K562 (cell line): ENCODE results near the gene GPR108. TPM values are rescaled to one million over a fixed set of nuclear protein-coding genes. Genes with fewer than 3 reads are reported as not detected.

Experiments
- CBX2 ChIP-seq: fragments of 200-600 bp; sonication (generic); IDR thresholded peaks from one replicate; pipeline ENCODE4 v1.6.1; 2012; ENCODE audit warnings: mild to moderate bottlenecking, low read length, inconsistent platforms; ENCODE audit not compliant: insufficient read depth, poor library complexity, severe bottlenecking
- CREM ChIP-seq: IDR thresholded peaks from 2 replicates; pipeline ENCODE4 v1.6.1; 2014; ENCODE audit warnings: antibody characterized with exemption, low read depth
- E2F6 ChIP-seq, 2 experiments: IDR thresholded peaks; 2 replicates each; pipeline ENCODE4 v1.6.1; 2011; ENCODE audit warnings: borderline replicate concordance in 1 of 2, control low read depth in 1 of 2, low read depth in 1 of 2, low read length in 1 of 2, mild to moderate bottlenecking in 1 of 2, mixed read lengths in 1 of 2, moderate library complexity in 1 of 2; ENCODE audit not compliant: insufficient read depth in 1 of 2, insufficient read length in 1 of 2, poor library complexity in 1 of 2, severe bottlenecking in 1 of 2; ENCODE audit errors: extremely low read depth in 1 of 2
- ETV5 ChIP-seq: sonication (generic); formaldehyde crosslinking; IDR thresholded peaks from 2 replicates; pipeline ENCODE4 v1.4.0; 2020; ENCODE audit warnings: low read depth, mild to moderate bottlenecking, missing genetic modification reagents
- HEY1 ChIP-seq: fragments of 250-450 bp; sonication (Bioruptor Pico); IDR thresholded peaks from 2 replicates; pipeline ENCODE4 v1.5.0; 2020; ENCODE audit warnings: mild to moderate bottlenecking, moderate library complexity, borderline replicate concordance
- KLF1 ChIP-seq: fragments of 450-650 bp; IDR thresholded peaks from 2 replicates; pipeline ENCODE4 v1.6.1; 2016; ENCODE audit warnings: missing genetic modification characterization, missing compliant biosample characterization
- MECOM ChIP-seq: fragments of 250-450 bp; sonication (Bioruptor Pico); IDR thresholded peaks from 2 replicates; pipeline ENCODE4 v1.8.0; 2022; ENCODE audit warnings: inconsistent platforms
- MIER1 ChIP-seq: fragments of 450-650 bp; IDR thresholded peaks from 2 replicates; pipeline ENCODE4 v1.6.1; 2016; ENCODE audit warnings: antibody characterized with exemption, mild to moderate bottlenecking, low read depth
- POLR3G ChIP-seq: IDR thresholded peaks from 2 replicates; pipeline ENCODE4 v1.6.1; 2011; ENCODE audit not compliant: insufficient read length, insufficient replicate concordance; ENCODE audit errors: extremely low read depth
- PYGO2 ChIP-seq: fragments of 450-650 bp; IDR thresholded peaks from 2 replicates; pipeline ENCODE4 v1.6.1; 2016; ENCODE audit warnings: mild to moderate bottlenecking, missing genetic modification characterization, moderate library complexity, missing compliant biosample characterization
- RAD51 ChIP-seq: fragments of 450-650 bp; IDR thresholded peaks from 2 replicates; pipeline ENCODE4 v1.7.1; 2016; ENCODE audit warnings: low read depth, mild to moderate bottlenecking, borderline replicate concordance
- RFX5 ChIP-seq: IDR thresholded peaks from 2 replicates; pipeline ENCODE4 v1.6.1; 2011; ENCODE audit warnings: low read depth, mild to moderate bottlenecking, improper control_type of control experiment, low read length
- SAFB ChIP-seq: fragments of 200-400 bp; formaldehyde crosslinking; IDR thresholded peaks from 2 replicates; pipeline ENCODE4 v1.6.1; 2017; ENCODE audit warnings: low read depth, low read length, borderline replicate concordance
- TAL1 ChIP-seq: fragments of 450-650 bp; IDR thresholded peaks from 2 replicates; pipeline ENCODE4 v1.6.1; 2016; ENCODE audit warnings: mild to moderate bottlenecking
- TCF7 ChIP-seq: sonication (generic); IDR thresholded peaks from 2 replicates; pipeline ENCODE4 v1.6.1; 2016; ENCODE audit warnings: antibody characterized with exemption, borderline replicate concordance
- ZBTB12 ChIP-seq: fragments of 250-450 bp; sonication (Bioruptor Pico); IDR thresholded peaks from 2 replicates; pipeline ENCODE4 v1.4.0; 2020
- ZNF347 ChIP-seq: fragments of 450-650 bp; formaldehyde crosslinking; IDR thresholded peaks from 2 replicates; pipeline ENCODE4 v1.4.0; 2020; ENCODE audit warnings: low read depth, mild to moderate bottlenecking, moderate library complexity
- polyA plus RNA-seq, 8 experiments: library from polyadenylated mRNA; depleted of rRNA in 4 of 8; stranded (reverse) in 5 of 8; unstranded in 3 of 8; fragments of >200 nt; fragmentation: Nextera tagmentation in 2 of 8; fragmentation: Illumina TruSeq in 1 of 8; extraction: Ambion mirVana in 2 of 8; extraction: Trizol in 1 of 8; gene quantifications; 2 replicates each; pipeline versions ENCODE4 v1.2.1 to v1.2.3, GENCODE V29; 2011 to 2014; ENCODE audit warnings: inconsistent platforms in 1 of 8, missing spikeins in 1 of 8
- total RNA-seq, 7 experiments: library from RNA; depleted of rRNA in 6 of 7; stranded (reverse); fragments of >200 nt in 6 of 7; fragmentation: Illumina TruSeq in 2 of 7; extraction: Trizol in 2 of 7; gene quantifications; 2 replicates each; pipeline versions ENCODE4 v1.2.1 to v1.2.3, GENCODE V29; 2011 to 2021; ENCODE audit warnings: low replicate concordance in 1 of 7
- TF ChIP-seq, protein P1 (sequence below): sonication (generic); formaldehyde crosslinking; IDR thresholded peaks from 2 replicates; pipeline ENCODE4 v1.8.0; 2022; ENCODE audit warnings: mild to moderate bottlenecking, missing genetic modification reagents
- TF ChIP-seq, protein P2 (sequence below), 2 experiments: fragments of 450-650 bp in 1 of 2; sonication (generic) in 1 of 2; formaldehyde crosslinking; conservative IDR thresholded peaks; 2 replicates each; pipeline versions ENCODE4 v1.4.0 to v1.8.1; 2020 to 2022; ENCODE audit warnings: mild to moderate bottlenecking in 1 of 2, missing genetic modification reagents in 1 of 2
- TF ChIP-seq, protein P3 (sequence below), 2 experiments: fragments of 200-800 bp in 1 of 2; sonication (Bioruptor generic) in 1 of 2; sonication (generic) in 1 of 2; formaldehyde crosslinking in 1 of 2; IDR thresholded peaks in 1 of 2; conservative IDR thresholded peaks in 1 of 2; 2 replicates each; pipeline versions ENCODE4 v1.5.0 to v1.6.1; 2016 to 2020; ENCODE audit warnings: missing compliant biosample characterization in 1 of 2, missing genetic modification characterization in 1 of 2, missing genetic modification reagents in 1 of 2

Gene GPR108
- total and polyA plus RNA-seq, 9 of the 15 experiments (the other 6 are each of a cell fraction or from before 2014, with no cell fraction given): 2.4 to 33.2 (median 24.4) TPM

- TF ChIP-seq E2F6 (IDR thresholded peaks at IDR 0.05; ENCODE audit: borderline replicate concordance in 1 of 2, extremely low read depth in 1 of 2, insufficient read depth in 1 of 2, insufficient read length in 1 of 2, low read depth in 1 of 2, low read length in 1 of 2, poor library complexity in 1 of 2, severe bottlenecking in 1 of 2): no peak
- 0 out of 2 replicates have a peak, but pooled peaks have one; percentile 7 for TF ChIP-seq HEY1 (CRISPR knock-in tag)
- peak; percentile 43; the same call in 1 of the 2 replicates for TF ChIP-seq TAL1
- TF ChIP-seq, protein P1, sequence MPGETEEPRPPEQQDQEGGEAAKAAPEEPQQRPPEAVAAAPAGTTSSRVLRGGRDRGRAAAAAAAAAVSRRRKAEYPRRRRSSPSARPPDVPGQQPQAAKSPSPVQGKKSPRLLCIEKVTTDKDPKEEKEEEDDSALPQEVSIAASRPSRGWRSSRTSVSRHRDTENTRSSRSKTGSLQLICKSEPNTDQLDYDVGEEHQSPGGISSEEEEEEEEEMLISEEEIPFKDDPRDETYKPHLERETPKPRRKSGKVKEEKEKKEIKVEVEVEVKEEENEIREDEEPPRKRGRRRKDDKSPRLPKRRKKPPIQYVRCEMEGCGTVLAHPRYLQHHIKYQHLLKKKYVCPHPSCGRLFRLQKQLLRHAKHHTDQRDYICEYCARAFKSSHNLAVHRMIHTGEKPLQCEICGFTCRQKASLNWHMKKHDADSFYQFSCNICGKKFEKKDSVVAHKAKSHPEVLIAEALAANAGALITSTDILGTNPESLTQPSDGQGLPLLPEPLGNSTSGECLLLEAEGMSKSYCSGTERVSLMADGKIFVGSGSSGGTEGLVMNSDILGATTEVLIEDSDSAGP (CRISPR knock-in tag): peak; percentile 45; the same call in 1 of the 2 replicates
- no peak for TF ChIP-seq SAFB
- TF ChIP-seq CBX2: no peak
- no peak for TF ChIP-seq ZBTB12
- TF ChIP-seq, protein P2, sequence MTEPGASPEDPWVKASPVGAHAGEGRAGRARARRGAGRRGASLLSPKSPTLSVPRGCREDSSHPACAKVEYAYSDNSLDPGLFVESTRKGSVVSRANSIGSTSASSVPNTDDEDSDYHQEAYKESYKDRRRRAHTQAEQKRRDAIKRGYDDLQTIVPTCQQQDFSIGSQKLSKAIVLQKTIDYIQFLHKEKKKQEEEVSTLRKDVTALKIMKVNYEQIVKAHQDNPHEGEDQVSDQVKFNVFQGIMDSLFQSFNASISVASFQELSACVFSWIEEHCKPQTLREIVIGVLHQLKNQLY (CRISPR knock-in tag; conservative IDR thresholded peaks at IDR 0.05): 0 out of 4 replicates have a peak, but pooled peaks of 1 of the 2 experiments have one; percentile 49
- TF ChIP-seq TCF7: no peak
- TF ChIP-seq ZNF347 (CRISPR knock-in tag): no peak
- TF ChIP-seq CREM: no peak
- no peak; the same call in 1 of the 2 replicates for TF ChIP-seq PYGO2
- no peak for TF ChIP-seq MIER1
- no peak for TF ChIP-seq RFX5
- no peak for TF ChIP-seq ETV5 (CRISPR knock-in tag)
- TF ChIP-seq MECOM: 0 out of 2 replicates have a peak, but pooled peaks have one; percentile 50
- TF ChIP-seq POLR3G: no peak
- no peak for TF ChIP-seq RAD51
- TF ChIP-seq, protein P3, sequence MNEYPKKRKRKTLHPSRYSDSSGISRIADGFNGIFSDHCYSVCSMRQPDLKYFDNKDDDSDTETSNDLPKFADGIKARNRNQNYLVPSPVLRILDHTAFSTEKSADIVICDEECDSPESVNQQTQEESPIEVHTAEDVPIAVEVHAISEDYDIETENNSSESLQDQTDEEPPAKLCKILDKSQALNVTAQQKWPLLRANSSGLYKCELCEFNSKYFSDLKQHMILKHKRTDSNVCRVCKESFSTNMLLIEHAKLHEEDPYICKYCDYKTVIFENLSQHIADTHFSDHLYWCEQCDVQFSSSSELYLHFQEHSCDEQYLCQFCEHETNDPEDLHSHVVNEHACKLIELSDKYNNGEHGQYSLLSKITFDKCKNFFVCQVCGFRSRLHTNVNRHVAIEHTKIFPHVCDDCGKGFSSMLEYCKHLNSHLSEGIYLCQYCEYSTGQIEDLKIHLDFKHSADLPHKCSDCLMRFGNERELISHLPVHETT (CRISPR knock-in tag; conservative IDR thresholded peaks at IDR 0.05 in 1 of 2, IDR thresholded peaks at IDR 0.05 in 1 of 2): no peak; a peak in 2 of 4 replicates
- no peak for TF ChIP-seq KLF1 (tag)
These were observed 750 bp upstream of the GPR108 start (continued) for GRCh38 chr19:6737873-6738786.
